H1 (cell line): ENCODE results near the gene BPGM. TPM values are rescaled to one million over a fixed set of nuclear protein-coding genes. Genes with fewer than 3 reads are reported as not detected.

Experiments used
- BRCA1 ChIP-seq: IDR thresholded peaks from 2 replicates; pipeline ENCODE4 v1.6.1; 2012; ENCODE audit warnings: low read depth, low read length, improper control_type of control experiment
- EZH2 ChIP-seq: fragments of 200-600 bp; sonication (generic); IDR thresholded peaks from 2 replicates; pipeline ENCODE4 v1.7.1; 2012; ENCODE audit warnings: low read depth, mild to moderate bottlenecking, moderate library complexity, low read length, inconsistent platforms; ENCODE audit not compliant: severe bottlenecking
- NANOG ChIP-seq: IDR thresholded peaks from 2 replicates; pipeline ENCODE4 v1.6.1; 2011; ENCODE audit warnings: low read length, low read depth, mild to moderate bottlenecking, inconsistent platforms; ENCODE audit not compliant: insufficient read depth, poor library complexity, severe bottlenecking
- POLR2AphosphoS5 ChIP-seq: IDR thresholded peaks from 2 replicates; pipeline ENCODE4 v1.6.1; 2011; ENCODE audit warnings: low read depth, low read length
- SIX5 ChIP-seq: IDR thresholded peaks from 2 replicates; pipeline ENCODE4 v1.6.1; 2011; ENCODE audit warnings: mild to moderate bottlenecking, low read depth, low read length
- ZNF274 ChIP-seq: IDR thresholded peaks from 2 replicates; pipeline ENCODE4 v1.7.0; 2012; ENCODE audit warnings: low read length, borderline replicate concordance; ENCODE audit errors: extremely low read depth
- polyA plus RNA-seq, 7 experiments: library from polyadenylated mRNA; depleted of rRNA in 3 of 7; stranded (reverse) in 5 of 7; unstranded in 2 of 7; fragments of >200 nt in 5 of 7; fragments of 200-250 nt in 2 of 7; gene quantifications; 1 replicate in 5 of 7; 2 replicates in 1 of 7; 4 replicates in 1 of 7; pipeline versions ENCODE4 v1.2.1 to v1.2.3, GENCODE V29; 2011 to 2013; ENCODE audit warnings: missing spikeins in 2 of 7, mixed read lengths in 2 of 7
- total RNA-seq: library from RNA; stranded (reverse); fragmentation: NEBNext Ultra II Directional; extraction: Animal tissue kit (Norgen Biotek cat#: 25700); gene quantifications from 2 replicates; pipeline ENCODE4 v1.2.1, GENCODE V29; 2021
- TF ChIP-seq, protein P1 (sequence below): fragments of 300-600 bp; sonication (generic); IDR thresholded peaks from 2 replicates; pipeline ENCODE4 v1.7.1; 2012; ENCODE audit warnings: low read length, moderate library complexity, mild to moderate bottlenecking, inconsistent platforms; ENCODE audit not compliant: insufficient replicate concordance

The BPGM gene
- total and polyA plus RNA-seq, 2 of the 8 experiments (the other 6 are each of a cell fraction or from before 2014, with no cell fraction given), result 9.7 to 15.3 TPM

GRCh38 chr7:134696261-134696660, 49.6 kb downstream of the BPGM start (continued):
- TF ChIP-seq, protein P1, sequence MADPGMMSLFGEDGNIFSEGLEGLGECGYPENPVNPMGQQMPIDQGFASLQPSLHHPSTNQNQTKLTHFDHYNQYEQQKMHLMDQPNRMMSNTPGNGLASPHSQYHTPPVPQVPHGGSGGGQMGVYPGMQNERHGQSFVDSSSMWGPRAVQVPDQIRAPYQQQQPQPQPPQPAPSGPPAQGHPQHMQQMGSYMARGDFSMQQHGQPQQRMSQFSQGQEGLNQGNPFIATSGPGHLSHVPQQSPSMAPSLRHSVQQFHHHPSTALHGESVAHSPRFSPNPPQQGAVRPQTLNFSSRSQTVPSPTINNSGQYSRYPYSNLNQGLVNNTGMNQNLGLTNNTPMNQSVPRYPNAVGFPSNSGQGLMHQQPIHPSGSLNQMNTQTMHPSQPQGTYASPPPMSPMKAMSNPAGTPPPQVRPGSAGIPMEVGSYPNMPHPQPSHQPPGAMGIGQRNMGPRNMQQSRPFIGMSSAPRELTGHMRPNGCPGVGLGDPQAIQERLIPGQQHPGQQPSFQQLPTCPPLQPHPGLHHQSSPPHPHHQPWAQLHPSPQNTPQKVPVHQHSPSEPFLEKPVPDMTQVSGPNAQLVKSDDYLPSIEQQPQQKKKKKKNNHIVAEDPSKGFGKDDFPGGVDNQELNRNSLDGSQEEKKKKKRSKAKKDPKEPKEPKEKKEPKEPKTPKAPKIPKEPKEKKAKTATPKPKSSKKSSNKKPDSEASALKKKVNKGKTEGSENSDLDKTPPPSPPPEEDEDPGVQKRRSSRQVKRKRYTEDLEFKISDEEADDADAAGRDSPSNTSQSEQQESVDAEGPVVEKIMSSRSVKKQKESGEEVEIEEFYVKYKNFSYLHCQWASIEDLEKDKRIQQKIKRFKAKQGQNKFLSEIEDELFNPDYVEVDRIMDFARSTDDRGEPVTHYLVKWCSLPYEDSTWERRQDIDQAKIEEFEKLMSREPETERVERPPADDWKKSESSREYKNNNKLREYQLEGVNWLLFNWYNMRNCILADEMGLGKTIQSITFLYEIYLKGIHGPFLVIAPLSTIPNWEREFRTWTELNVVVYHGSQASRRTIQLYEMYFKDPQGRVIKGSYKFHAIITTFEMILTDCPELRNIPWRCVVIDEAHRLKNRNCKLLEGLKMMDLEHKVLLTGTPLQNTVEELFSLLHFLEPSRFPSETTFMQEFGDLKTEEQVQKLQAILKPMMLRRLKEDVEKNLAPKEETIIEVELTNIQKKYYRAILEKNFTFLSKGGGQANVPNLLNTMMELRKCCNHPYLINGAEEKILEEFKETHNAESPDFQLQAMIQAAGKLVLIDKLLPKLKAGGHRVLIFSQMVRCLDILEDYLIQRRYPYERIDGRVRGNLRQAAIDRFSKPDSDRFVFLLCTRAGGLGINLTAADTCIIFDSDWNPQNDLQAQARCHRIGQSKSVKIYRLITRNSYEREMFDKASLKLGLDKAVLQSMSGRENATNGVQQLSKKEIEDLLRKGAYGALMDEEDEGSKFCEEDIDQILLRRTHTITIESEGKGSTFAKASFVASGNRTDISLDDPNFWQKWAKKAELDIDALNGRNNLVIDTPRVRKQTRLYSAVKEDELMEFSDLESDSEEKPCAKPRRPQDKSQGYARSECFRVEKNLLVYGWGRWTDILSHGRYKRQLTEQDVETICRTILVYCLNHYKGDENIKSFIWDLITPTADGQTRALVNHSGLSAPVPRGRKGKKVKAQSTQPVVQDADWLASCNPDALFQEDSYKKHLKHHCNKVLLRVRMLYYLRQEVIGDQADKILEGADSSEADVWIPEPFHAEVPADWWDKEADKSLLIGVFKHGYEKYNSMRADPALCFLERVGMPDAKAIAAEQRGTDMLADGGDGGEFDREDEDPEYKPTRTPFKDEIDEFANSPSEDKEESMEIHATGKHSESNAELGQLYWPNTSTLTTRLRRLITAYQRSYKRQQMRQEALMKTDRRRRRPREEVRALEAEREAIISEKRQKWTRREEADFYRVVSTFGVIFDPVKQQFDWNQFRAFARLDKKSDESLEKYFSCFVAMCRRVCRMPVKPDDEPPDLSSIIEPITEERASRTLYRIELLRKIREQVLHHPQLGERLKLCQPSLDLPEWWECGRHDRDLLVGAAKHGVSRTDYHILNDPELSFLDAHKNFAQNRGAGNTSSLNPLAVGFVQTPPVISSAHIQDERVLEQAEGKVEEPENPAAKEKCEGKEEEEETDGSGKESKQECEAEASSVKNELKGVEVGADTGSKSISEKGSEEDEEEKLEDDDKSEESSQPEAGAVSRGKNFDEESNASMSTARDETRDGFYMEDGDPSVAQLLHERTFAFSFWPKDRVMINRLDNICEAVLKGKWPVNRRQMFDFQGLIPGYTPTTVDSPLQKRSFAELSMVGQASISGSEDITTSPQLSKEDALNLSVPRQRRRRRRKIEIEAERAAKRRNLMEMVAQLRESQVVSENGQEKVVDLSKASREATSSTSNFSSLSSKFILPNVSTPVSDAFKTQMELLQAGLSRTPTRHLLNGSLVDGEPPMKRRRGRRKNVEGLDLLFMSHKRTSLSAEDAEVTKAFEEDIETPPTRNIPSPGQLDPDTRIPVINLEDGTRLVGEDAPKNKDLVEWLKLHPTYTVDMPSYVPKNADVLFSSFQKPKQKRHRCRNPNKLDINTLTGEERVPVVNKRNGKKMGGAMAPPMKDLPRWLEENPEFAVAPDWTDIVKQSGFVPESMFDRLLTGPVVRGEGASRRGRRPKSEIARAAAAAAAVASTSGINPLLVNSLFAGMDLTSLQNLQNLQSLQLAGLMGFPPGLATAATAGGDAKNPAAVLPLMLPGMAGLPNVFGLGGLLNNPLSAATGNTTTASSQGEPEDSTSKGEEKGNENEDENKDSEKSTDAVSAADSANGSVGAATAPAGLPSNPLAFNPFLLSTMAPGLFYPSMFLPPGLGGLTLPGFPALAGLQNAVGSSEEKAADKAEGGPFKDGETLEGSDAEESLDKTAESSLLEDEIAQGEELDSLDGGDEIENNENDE, result no peak
- TF ChIP-seq ZNF274 (no peak), SIX5 (no peak), EZH2 (no peak), POLR2AphosphoS5 (no peak), NANOG (no peak), BRCA1 (no peak)
